GM12801 (cell line): ENCODE results near the gene ARHGDIA.

Experiments used
- CTCF ChIP-seq: IDR thresholded peaks from one replicate; pipeline ENCODE4 v1.5.1; 2011; ENCODE audit warnings: control low read depth; ENCODE audit not compliant: insufficient read length; ENCODE audit errors: extremely low read depth

The ARHGDIA gene

GRCh38 chr17:81838753-81839255 lies 32.3 kb downstream of the ARHGDIA start:
- no peak for TF ChIP-seq CTCF

GRCh38 chr17:81837641-81838040 lies 33.5 kb downstream of the ARHGDIA start:
- no peak for TF ChIP-seq CTCF

- TF ChIP-seq CTCF: no peak
Measured at GRCh38 chr17:81834831-81835267, 36.3 kb downstream of the ARHGDIA start, which contains the start of gene PPP1R27. Gene PPP1R27, minus strand, starts transcription at chr17:81835050. Its CDS starts 97 bp downstream, at chr17:81834953.

GRCh38 chr17:81833921-81834830 lies 37.0 kb downstream of the ARHGDIA start:
- no peak for TF ChIP-seq CTCF

GRCh38 chr17:81833160-81833920 lies 37.8 kb downstream of the ARHGDIA start, which contains the start of gene MCRIP1:
Gene MCRIP1, minus strand, starts transcription at chr17:81833291. Its CDS starts 8,785 bp downstream, at chr17:81824506.
- TF ChIP-seq CTCF: no peak

GRCh38 chr17:81832608-81833159 lies 38.5 kb downstream of the ARHGDIA start:
- no peak for TF ChIP-seq CTCF
